HEK293 (cell line): ENCODE results near the gene QSER1.

ENCODE experiments used
- CTCF ChIA-PET: fragments of 350-600 bp; formaldehyde crosslinking; extraction: SDS; loops from one replicate; lab custom pipeline; 2021; ENCODE audit warnings: antibody characterized with exemption; lab: Yijun Ruan, JAX
- POLR2A ChIA-PET: fragments of 300-600 bp; formaldehyde crosslinking; extraction: SDS; loops from one replicate; lab custom pipeline; 2020; ENCODE audit warnings: antibody characterized with exemption, inconsistent platforms; lab: Yijun Ruan, JAX
- H3K27ac ChIP-seq: fragments of 200-500 bp; sonication (Bioruptor generic); 2 replicates; pipeline ENCODE4 v1.5.1; 2014; ENCODE audit warnings: low read depth, low read length, control low read depth, inconsistent platforms; ENCODE audit errors: extremely low read depth
- H3K36me3 ChIP-seq, 2 experiments: fragments of 200-500 bp in 1 of 2; sonication (Bioruptor generic) in 1 of 2; 1 replicate in 1 of 2; 2 replicates in 1 of 2; pipeline ENCODE4 v1.5.1; 2014 to 2017; ENCODE audit warnings: inconsistent platforms in 2 of 2, low read length in 2 of 2; ENCODE audit not compliant: control insufficient read depth in 2 of 2, insufficient read depth in 1 of 2
- H3K4me1 ChIP-seq: fragments of 200-500 bp; sonication (Bioruptor generic); 2 replicates; pipeline ENCODE4 v1.5.1; 2014; ENCODE audit warnings: mild to moderate bottlenecking, low read length, inconsistent platforms; ENCODE audit not compliant: control insufficient read depth, insufficient read depth
- H3K4me3 ChIP-seq: 2 replicates; pipeline ENCODE4 v1.5.1; 2011; ENCODE audit warnings: low read depth, mild to moderate bottlenecking, control low read depth, low read length, moderate library complexity
- H3K9me3 ChIP-seq: fragments of 200-500 bp; sonication (Bioruptor generic); 2 replicates; pipeline ENCODE4 v1.5.1; 2014; ENCODE audit warnings: low read depth, low read length, inconsistent platforms; ENCODE audit not compliant: control insufficient read depth, insufficient read depth
- ATF2 ChIP-seq: fragments of 450-650 bp; formaldehyde crosslinking; IDR thresholded peaks from 2 replicates; pipeline ENCODE4 v1.5.1; 2016; ENCODE audit warnings: missing biosample characterization, missing genetic modification characterization, low read depth
- HOXD13 ChIP-seq: sonication (generic); formaldehyde crosslinking; IDR thresholded peaks from 2 replicates; pipeline ENCODE4 v1.8.0; 2022; ENCODE audit warnings: missing genetic modification reagents, borderline replicate concordance
- IKZF3 ChIP-seq: fragments of 450-650 bp; IDR thresholded peaks from 2 replicates; pipeline ENCODE4 v1.5.0; 2018; ENCODE audit warnings: missing biosample characterization, mild to moderate bottlenecking, missing genetic modification characterization, moderate library complexity
- KLF9 ChIP-seq: fragments of 450-650 bp; formaldehyde crosslinking; IDR thresholded peaks from 2 replicates; pipeline ENCODE4 v1.5.1; 2016; ENCODE audit warnings: missing biosample characterization, missing genetic modification characterization, low read depth
- OSR2 ChIP-seq: fragments of 450-650 bp; formaldehyde crosslinking; IDR thresholded peaks from 2 replicates; pipeline ENCODE4 v1.5.1; 2016; ENCODE audit warnings: missing biosample characterization, missing genetic modification characterization
- OVOL3 ChIP-seq: fragments of 450-650 bp; formaldehyde crosslinking; IDR thresholded peaks from 2 replicates; pipeline ENCODE4 v1.5.1; 2016; ENCODE audit warnings: missing biosample characterization, missing genetic modification characterization
- PRDM10 ChIP-seq: fragments of 450-650 bp; formaldehyde crosslinking; IDR thresholded peaks from 2 replicates; pipeline ENCODE4 v1.5.1; 2016; ENCODE audit warnings: missing biosample characterization, missing genetic modification characterization
- WT1 ChIP-seq: fragments of 450-650 bp; formaldehyde crosslinking; IDR thresholded peaks from 2 replicates; pipeline ENCODE4 v1.5.1; 2016; ENCODE audit warnings: missing biosample characterization, missing genetic modification characterization
- ZBTB17 ChIP-seq: fragments of 450-650 bp; formaldehyde crosslinking; IDR thresholded peaks from 2 replicates; pipeline ENCODE4 v1.5.1; 2016; ENCODE audit warnings: missing biosample characterization, missing genetic modification characterization
- ZBTB20 ChIP-seq: fragments of 450-650 bp; formaldehyde crosslinking; IDR thresholded peaks from 2 replicates; pipeline ENCODE4 v1.5.1; 2016; ENCODE audit warnings: missing biosample characterization, missing genetic modification characterization
- ZBTB21 ChIP-seq: fragments of 450-650 bp; formaldehyde crosslinking; IDR thresholded peaks from 2 replicates; pipeline ENCODE4 v1.5.1; 2017; ENCODE audit warnings: missing biosample characterization, missing genetic modification characterization
- ZNF10 ChIP-seq: fragments of 450-650 bp; formaldehyde crosslinking; IDR thresholded peaks from 2 replicates; pipeline ENCODE4 v1.5.1; 2017; ENCODE audit warnings: missing biosample characterization, missing genetic modification characterization
- ZNF223 ChIP-seq: fragments of 450-650 bp; formaldehyde crosslinking; IDR thresholded peaks from 2 replicates; pipeline ENCODE4 v1.5.1; 2016; ENCODE audit warnings: missing biosample characterization, missing genetic modification characterization
- ZNF239 ChIP-seq: fragments of 450-650 bp; formaldehyde crosslinking; IDR thresholded peaks from 2 replicates; pipeline ENCODE4 v1.5.1; 2016; ENCODE audit warnings: missing biosample characterization, missing genetic modification characterization
- ZNF274 ChIP-seq, 2 experiments: fragments of 200-500 bp in 1 of 2; fragments of 450-650 bp in 1 of 2; sonication (Bioruptor generic) in 1 of 2; formaldehyde crosslinking in 1 of 2; IDR thresholded peaks; 2 replicates each; pipeline versions ENCODE4 v1.5.1 to v1.6.1; 2014 to 2016; ENCODE audit warnings: borderline replicate concordance in 1 of 2, inconsistent platforms in 1 of 2, low read length in 1 of 2, missing biosample characterization in 1 of 2, missing genetic modification characterization in 1 of 2
- ZNF302 ChIP-seq: fragments of 450-650 bp; formaldehyde crosslinking; IDR thresholded peaks from 2 replicates; pipeline ENCODE4 v1.5.1; 2016; ENCODE audit warnings: missing biosample characterization, missing genetic modification characterization, low read depth
- ZNF366 ChIP-seq: fragments of 450-650 bp; formaldehyde crosslinking; conservative IDR thresholded peaks from 2 replicates; pipeline ENCODE4 v1.5.1; 2016; ENCODE audit warnings: missing biosample characterization, missing genetic modification characterization
- ZNF501 ChIP-seq: fragments of 450-650 bp; formaldehyde crosslinking; IDR thresholded peaks from 2 replicates; pipeline ENCODE4 v1.5.1; 2016; ENCODE audit warnings: missing biosample characterization, missing genetic modification characterization
- ZNF548 ChIP-seq: fragments of 450-650 bp; formaldehyde crosslinking; IDR thresholded peaks from 2 replicates; pipeline ENCODE4 v1.5.1; 2016; ENCODE audit warnings: missing biosample characterization, missing genetic modification characterization
- ZNF629 ChIP-seq: fragments of 450-650 bp; formaldehyde crosslinking; IDR thresholded peaks from 2 replicates; pipeline ENCODE4 v1.5.1; 2017; ENCODE audit warnings: missing biosample characterization, missing genetic modification characterization
- ZNF660 ChIP-seq: fragments of 450-650 bp; IDR thresholded peaks from 2 replicates; pipeline ENCODE4 v1.5.1; 2018; ENCODE audit warnings: missing biosample characterization, mild to moderate bottlenecking, missing genetic modification characterization
- ZNF707 ChIP-seq: fragments of 450-650 bp; formaldehyde crosslinking; IDR thresholded peaks from 2 replicates; pipeline ENCODE4 v1.5.1; 2016; ENCODE audit warnings: missing biosample characterization, missing genetic modification characterization
- ZNF747 ChIP-seq: fragments of 450-650 bp; formaldehyde crosslinking; IDR thresholded peaks from 2 replicates; pipeline ENCODE4 v1.5.1; 2016; ENCODE audit warnings: missing biosample characterization, missing genetic modification characterization
- ZNF76 ChIP-seq: fragments of 450-650 bp; formaldehyde crosslinking; IDR thresholded peaks from 2 replicates; pipeline ENCODE4; 2016; ENCODE audit warnings: low read depth, missing biosample characterization, missing genetic modification characterization, borderline replicate concordance
- TF ChIP-seq, protein P1 (sequence below): fragments of 450-650 bp; IDR thresholded peaks from 2 replicates; pipeline ENCODE4 v1.5.1; 2018; ENCODE audit warnings: missing biosample characterization, missing genetic modification characterization
- TF ChIP-seq, protein P2 (sequence below): fragments of 450-650 bp; formaldehyde crosslinking; IDR thresholded peaks from 2 replicates; pipeline ENCODE4 v1.5.0; 2017; ENCODE audit warnings: missing biosample characterization, missing genetic modification characterization, borderline replicate concordance
- TF ChIP-seq, protein P3 (sequence below): fragments of 450-650 bp; formaldehyde crosslinking; IDR thresholded peaks from 2 replicates; pipeline ENCODE4 v1.5.1; 2017; ENCODE audit warnings: missing biosample characterization, missing genetic modification characterization

The QSER1 gene

GRCh38 chr11:32894149-32894827 is 1.7 kb downstream of the QSER1 start:
- Histone ChIP-seq H3K4me3 (peak overlapping the region; percentile 88), H3K27ac (peak overlapping the region; percentile 92), H3K9me3 (no peaks in the 10 kb centered on the region), H3K36me3 (peaks cover 0 to 3% of the 10 kb centered on the region in 2 experiments; a peak in 1 of 3 replicates), H3K4me1 (0 out of 2 replicates have a peak, but pooled peaks cover 2% of the 10 kb centered on the region)
- ChIA-PET CTCF (interaction anchor here (0.6 to 1.5 kb wide), 6 partner anchors 12 to 1616 kb away, joined by 3 to 4 read pairs (median 4); no protein-coding TSS in a partner anchor), POLR2A (interaction anchor here (1.1 to 1.4 kb wide), 3 partner anchors 8 to 145 kb away, joined by 3 to 5 read pairs (median 4); partner anchors contain the start of genes DEPDC7 and TCP11L1)
- TF ChIP-seq, protein P1, sequence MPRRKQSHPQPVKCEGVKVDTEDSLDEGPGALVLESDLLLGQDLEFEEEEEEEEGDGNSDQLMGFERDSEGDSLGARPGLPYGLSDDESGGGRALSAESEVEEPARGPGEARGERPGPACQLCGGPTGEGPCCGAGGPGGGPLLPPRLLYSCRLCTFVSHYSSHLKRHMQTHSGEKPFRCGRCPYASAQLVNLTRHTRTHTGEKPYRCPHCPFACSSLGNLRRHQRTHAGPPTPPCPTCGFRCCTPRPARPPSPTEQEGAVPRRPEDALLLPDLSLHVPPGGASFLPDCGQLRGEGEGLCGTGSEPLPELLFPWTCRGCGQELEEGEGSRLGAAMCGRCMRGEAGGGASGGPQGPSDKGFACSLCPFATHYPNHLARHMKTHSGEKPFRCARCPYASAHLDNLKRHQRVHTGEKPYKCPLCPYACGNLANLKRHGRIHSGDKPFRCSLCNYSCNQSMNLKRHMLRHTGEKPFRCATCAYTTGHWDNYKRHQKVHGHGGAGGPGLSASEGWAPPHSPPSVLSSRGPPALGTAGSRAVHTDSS (tag by site-specific recombination) = no peak
- TF ChIP-seq PRDM10 (tag by site-specific recombination) (peak; percentile 56), ZBTB17 (tag by site-specific recombination) (peak; percentile 40; the same call in 1 of the 2 replicates), ZNF274 (IDR thresholded peaks at IDR 0.05; ENCODE audit: low read length) (no peak), ZNF274 (tag by site-specific recombination; IDR thresholded peaks at IDR 0.05; ENCODE audit: borderline replicate concordance) (no peak), ATF2 (tag by site-specific recombination) (peak; percentile 96), KLF9 (peak; percentile 52), HOXD13 (CRISPR knock-in tag) (no peak), ZNF10 (tag by site-specific recombination) (peak; percentile 27; the same call in 1 of the 2 replicates), ZNF239 (no peak), ZNF223 (no peak), ZNF629 (tag by site-specific recombination) (peak; percentile 98), OVOL3 (tag by site-specific recombination) (no peak), ZBTB21 (tag by site-specific recombination) (peak; percentile 93), IKZF3 (tag by site-specific recombination) (peak; percentile 89), ZNF366 (tag by site-specific recombination) (peak; percentile 47; the same call in 1 of the 2 replicates), ZNF302 (tag by site-specific recombination) (no peak), OSR2 (tag by site-specific recombination) (peak; percentile 99), ZNF747 (no peak), ZNF76 (tag by site-specific recombination) (peak; percentile 59; the same call in 1 of the 2 replicates), ZNF501 (tag by site-specific recombination) (no peak), ZNF548 (tag by site-specific recombination) (no peak), ZNF707 (tag by site-specific recombination) (no peak), WT1 (tag by site-specific recombination) (no peak), ZBTB20 (tag by site-specific recombination) (no peak), ZNF660 (tag by site-specific recombination) (peak; percentile 37)
- TF ChIP-seq, protein P2, sequence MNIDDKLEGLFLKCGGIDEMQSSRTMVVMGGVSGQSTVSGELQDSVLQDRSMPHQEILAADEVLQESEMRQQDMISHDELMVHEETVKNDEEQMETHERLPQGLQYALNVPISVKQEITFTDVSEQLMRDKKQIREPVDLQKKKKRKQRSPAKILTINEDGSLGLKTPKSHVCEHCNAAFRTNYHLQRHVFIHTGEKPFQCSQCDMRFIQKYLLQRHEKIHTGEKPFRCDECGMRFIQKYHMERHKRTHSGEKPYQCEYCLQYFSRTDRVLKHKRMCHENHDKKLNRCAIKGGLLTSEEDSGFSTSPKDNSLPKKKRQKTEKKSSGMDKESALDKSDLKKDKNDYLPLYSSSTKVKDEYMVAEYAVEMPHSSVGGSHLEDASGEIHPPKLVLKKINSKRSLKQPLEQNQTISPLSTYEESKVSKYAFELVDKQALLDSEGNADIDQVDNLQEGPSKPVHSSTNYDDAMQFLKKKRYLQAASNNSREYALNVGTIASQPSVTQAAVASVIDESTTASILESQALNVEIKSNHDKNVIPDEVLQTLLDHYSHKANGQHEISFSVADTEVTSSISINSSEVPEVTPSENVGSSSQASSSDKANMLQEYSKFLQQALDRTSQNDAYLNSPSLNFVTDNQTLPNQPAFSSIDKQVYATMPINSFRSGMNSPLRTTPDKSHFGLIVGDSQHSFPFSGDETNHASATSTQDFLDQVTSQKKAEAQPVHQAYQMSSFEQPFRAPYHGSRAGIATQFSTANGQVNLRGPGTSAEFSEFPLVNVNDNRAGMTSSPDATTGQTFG = no peak
- TF ChIP-seq, protein P3, sequence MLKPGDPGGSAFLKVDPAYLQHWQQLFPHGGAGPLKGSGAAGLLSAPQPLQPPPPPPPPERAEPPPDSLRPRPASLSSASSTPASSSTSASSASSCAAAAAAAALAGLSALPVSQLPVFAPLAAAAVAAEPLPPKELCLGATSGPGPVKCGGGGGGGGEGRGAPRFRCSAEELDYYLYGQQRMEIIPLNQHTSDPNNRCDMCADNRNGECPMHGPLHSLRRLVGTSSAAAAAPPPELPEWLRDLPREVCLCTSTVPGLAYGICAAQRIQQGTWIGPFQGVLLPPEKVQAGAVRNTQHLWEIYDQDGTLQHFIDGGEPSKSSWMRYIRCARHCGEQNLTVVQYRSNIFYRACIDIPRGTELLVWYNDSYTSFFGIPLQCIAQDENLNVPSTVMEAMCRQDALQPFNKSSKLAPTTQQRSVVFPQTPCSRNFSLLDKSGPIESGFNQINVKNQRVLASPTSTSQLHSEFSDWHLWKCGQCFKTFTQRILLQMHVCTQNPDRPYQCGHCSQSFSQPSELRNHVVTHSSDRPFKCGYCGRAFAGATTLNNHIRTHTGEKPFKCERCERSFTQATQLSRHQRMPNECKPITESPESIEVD (tag by site-specific recombination) = 0 out of 2 replicates have a peak, but pooled peaks have one; percentile 38
